ENCODE measurements around the gene NSUN3.

GRCh38 chr3:94147012-94147411, 84.2 kb downstream of the NSUN3 start:
- no peak for TF ChIP-seq CTCF (conservative IDR thresholded peaks at IDR 0.05)
- TF ChIP-seq EZH2 (IDR thresholded peaks at IDR 0.05; ENCODE audit: low read depth) = no peak
